Astrocyte (in vitro differentiated cells and primary cell): Measurements from ENCODE around the gene GID8.

Source experiments
- EZH2 ChIP-seq: IDR thresholded peaks from 2 replicates; pipeline ENCODE4 v1.6.1; 2012; ENCODE audit warnings: mild to moderate bottlenecking, low read length, inconsistent platforms; ENCODE audit not compliant: insufficient read depth
- TF ChIP-seq, protein P1 (sequence below): IDR thresholded peaks from 2 replicates; pipeline ENCODE4 v1.5.1; 2011; ENCODE audit warnings: low read depth, mild to moderate bottlenecking, inconsistent platforms, low read length, moderate library complexity; ENCODE audit not compliant: insufficient read depth

DNA sequence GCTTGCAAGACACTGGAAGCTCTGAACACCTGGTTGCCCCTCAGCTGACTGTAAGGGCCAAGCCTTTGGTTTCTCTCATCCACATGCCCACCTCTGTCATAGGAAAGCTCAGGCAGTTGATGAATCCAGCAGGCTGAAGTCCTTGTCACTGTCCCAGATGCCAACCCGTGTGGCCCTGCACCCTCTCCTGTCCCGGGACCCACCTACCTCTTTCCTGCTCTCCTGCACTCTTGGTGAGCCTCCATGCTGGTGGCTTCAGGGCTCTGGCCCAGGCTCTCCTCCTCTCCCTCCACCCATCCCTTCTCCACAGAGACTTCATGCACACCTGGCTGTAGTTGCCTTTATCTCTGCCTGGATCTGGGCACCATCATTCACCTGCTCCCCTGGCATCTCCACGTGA lies 4.0 kb upstream of the GID8 start:
- TF ChIP-seq, protein P1, sequence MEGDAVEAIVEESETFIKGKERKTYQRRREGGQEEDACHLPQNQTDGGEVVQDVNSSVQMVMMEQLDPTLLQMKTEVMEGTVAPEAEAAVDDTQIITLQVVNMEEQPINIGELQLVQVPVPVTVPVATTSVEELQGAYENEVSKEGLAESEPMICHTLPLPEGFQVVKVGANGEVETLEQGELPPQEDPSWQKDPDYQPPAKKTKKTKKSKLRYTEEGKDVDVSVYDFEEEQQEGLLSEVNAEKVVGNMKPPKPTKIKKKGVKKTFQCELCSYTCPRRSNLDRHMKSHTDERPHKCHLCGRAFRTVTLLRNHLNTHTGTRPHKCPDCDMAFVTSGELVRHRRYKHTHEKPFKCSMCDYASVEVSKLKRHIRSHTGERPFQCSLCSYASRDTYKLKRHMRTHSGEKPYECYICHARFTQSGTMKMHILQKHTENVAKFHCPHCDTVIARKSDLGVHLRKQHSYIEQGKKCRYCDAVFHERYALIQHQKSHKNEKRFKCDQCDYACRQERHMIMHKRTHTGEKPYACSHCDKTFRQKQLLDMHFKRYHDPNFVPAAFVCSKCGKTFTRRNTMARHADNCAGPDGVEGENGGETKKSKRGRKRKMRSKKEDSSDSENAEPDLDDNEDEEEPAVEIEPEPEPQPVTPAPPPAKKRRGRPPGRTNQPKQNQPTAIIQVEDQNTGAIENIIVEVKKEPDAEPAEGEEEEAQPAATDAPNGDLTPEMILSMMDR = no peak
- TF ChIP-seq EZH2 = no peak
